Measurements from ENCODE around the gene XYLT2.

The XYLT2 gene

DNA sequence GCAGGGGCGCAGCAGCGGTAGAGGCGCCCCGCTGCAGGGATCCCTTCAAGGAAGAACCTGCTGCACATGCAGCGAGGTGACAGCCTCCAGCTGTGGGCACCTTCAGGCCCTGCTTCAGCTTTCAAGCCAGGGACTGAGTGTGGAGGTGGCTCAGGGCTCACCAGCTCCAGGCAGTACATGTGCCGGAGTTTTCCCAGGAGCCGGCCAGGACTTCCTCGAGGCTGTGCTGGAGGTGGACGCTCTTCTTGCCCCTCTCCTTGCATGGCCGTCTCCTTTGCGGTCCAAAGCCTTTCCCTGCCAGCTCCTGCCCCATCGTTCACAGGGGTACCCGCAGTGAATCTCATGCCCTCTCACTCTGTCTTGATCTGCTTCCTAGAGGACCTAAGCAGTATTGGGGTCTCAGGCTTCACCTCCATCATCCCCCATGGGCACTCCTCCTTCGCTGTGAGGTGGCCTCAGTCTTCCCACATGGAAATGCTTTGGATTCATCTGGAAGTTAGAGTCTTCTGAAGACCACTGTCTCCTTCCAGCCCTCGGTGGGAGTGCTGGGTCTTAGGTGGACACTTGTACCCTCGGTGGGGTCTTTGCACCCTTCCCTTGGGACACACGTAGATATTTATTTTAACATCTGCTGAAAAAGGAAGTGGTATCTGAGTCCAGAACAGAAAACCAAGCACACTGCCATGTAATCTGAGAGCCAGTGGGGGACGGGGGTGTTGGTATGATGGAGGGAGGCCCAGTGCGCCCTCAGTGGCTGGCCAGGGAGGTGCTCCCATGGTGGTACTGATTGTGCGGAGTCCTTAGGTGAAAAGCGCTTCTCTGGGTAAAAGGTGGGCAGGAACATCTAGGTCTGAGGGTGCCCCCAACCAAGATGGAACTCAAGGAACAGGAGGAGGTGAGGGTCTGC lies 7.0 kb downstream of the XYLT2 start:
- POLR2A ChIA-PET, result interaction anchor here (1.1 kb wide), 1 partner anchor 9 kb away, joined by 4 read pairs; no protein-coding TSS in a partner anchor
- CTCF ChIA-PET, result interaction anchor here (0.8 to 3.4 kb wide), 2 partner anchors 10 to 44 kb away, joined by 3 to 18 read pairs; partner anchors contain the start of gene LRRC59
- TF ChIP-seq, protein P1, sequence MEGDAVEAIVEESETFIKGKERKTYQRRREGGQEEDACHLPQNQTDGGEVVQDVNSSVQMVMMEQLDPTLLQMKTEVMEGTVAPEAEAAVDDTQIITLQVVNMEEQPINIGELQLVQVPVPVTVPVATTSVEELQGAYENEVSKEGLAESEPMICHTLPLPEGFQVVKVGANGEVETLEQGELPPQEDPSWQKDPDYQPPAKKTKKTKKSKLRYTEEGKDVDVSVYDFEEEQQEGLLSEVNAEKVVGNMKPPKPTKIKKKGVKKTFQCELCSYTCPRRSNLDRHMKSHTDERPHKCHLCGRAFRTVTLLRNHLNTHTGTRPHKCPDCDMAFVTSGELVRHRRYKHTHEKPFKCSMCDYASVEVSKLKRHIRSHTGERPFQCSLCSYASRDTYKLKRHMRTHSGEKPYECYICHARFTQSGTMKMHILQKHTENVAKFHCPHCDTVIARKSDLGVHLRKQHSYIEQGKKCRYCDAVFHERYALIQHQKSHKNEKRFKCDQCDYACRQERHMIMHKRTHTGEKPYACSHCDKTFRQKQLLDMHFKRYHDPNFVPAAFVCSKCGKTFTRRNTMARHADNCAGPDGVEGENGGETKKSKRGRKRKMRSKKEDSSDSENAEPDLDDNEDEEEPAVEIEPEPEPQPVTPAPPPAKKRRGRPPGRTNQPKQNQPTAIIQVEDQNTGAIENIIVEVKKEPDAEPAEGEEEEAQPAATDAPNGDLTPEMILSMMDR (IDR thresholded peaks at IDR 0.05; ENCODE audit: control extremely low read depth, extremely low read depth, low read depth, missing control alignments), result no peak
- no peak for DNase-seq (ENCODE audit: extremely low spot score)

DNA sequence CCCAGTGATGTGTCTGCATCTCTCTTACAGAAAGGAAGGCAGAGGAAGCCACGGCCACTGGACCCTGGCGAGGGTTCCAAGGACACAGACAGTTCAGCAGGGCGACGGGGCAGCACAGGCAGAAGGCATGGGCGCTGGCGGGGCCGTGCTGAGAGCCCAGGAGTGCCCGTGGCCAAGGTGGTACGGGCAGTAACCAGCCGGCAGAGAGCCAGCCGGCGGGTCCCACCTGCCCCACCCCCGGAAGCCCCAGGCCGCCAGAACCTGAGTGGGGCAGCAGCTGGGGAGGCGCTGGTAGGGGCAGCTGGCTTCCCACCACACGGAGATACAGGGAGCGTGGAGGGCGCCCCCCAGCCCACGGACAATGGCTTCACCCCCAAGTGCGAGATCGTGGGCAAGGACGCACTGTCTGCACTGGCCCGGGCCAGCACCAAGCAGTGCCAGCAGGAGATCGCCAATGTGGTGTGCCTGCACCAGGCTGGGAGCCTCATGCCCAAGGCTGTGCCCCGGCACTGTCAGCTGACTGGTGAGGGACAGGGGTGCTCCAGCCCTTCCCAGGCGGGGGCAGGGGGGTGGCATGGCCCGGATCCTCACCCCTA lies 7.8 kb downstream of the XYLT2 start:
- ChIA-PET POLR2A (interaction anchor here (0.7 kb wide), 1 partner anchor 36 kb away, joined by 3 read pairs; no protein-coding TSS in a partner anchor), CTCF (interaction anchor here (2.7 to 3.4 kb wide), 2 partner anchors 9 to 43 kb away, joined by 11 to 18 read pairs; partner anchors contain the start of gene LRRC59)
- DNase-seq (ENCODE audit: extremely low spot score), result no peak
- TF ChIP-seq, protein P1 (IDR thresholded peaks at IDR 0.05; ENCODE audit: control extremely low read depth, extremely low read depth, low read depth, missing control alignments), result no peak

DNA sequence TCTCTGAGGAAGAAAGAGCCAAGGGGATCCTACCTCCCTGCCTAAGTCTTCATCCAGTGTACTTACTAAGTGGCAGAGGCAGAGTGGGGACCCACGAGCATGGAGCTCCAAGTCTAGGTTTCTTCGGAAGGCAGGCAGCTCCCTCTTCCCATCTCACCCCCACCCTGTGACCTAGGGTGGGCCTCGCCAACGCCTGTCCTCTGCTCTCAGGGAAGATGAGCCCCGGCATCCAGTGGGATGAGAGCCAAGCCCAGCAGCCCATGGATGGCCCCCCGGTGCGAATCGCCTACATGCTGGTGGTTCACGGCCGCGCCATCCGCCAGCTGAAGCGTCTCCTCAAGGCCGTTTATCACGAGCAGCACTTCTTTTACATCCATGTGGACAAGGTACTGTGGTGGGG lies 8.3 kb downstream of the XYLT2 start:
- no peak for DNase-seq (ENCODE audit: extremely low spot score)
- ChIA-PET CTCF (interaction anchor here (2.7 to 3.4 kb wide), 2 partner anchors 8 to 42 kb away, joined by 11 to 18 read pairs; partner anchors contain the start of gene LRRC59), POLR2A (interaction anchor here (0.7 kb wide), 1 partner anchor 36 kb away, joined by 3 read pairs; no protein-coding TSS in a partner anchor)
- TF ChIP-seq, protein P1 (IDR thresholded peaks at IDR 0.05; ENCODE audit: control extremely low read depth, extremely low read depth, low read depth, missing control alignments), result no peak

DNA sequence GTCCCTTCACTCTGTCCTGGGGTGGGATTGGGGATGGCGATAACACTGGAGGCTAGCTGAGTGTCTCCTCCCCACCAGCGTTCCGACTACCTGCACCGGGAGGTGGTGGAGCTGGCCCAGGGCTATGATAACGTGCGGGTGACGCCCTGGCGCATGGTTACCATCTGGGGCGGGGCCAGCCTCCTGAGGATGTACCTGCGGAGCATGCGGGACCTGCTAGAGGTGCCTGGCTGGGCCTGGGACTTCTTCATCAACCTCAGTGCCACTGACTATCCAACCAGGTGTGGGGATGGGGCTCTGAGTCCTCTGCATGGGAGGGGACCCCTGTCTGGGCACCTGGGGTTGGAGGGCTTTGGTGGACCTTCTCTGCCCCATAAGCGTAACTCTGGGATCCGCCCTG lies 8.8 kb downstream of the XYLT2 start:
- ChIA-PET POLR2A (no interaction called here), CTCF (interaction anchor here (1.3 to 2.7 kb wide), 2 partner anchors 14 to 42 kb away, joined by 4 to 11 read pairs; partner anchors contain the start of gene LRRC59)
- DNase-seq (ENCODE audit: extremely low spot score), result no peak
- TF ChIP-seq, protein P1 (IDR thresholded peaks at IDR 0.05; ENCODE audit: control extremely low read depth, extremely low read depth, low read depth, missing control alignments), result no peak

DNA sequence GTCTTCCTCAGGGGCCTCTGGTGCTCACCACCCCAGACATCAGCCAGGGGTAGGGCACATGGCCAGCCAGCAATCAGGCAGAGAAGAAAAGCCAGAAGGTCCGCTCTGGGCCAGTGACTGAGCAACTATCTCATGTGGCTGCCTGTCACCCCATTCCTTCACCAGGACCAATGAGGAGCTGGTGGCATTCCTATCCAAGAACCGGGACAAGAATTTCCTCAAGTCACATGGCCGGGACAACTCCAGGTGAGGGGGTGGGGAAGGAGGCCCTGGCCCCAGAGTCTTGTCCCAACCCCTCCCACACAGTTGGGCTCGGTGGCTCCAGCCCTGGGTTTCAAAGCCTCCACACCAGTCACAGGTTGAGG lies 9.4 kb downstream of the XYLT2 start:
- TF ChIP-seq, protein P1 (IDR thresholded peaks at IDR 0.05; ENCODE audit: control extremely low read depth, extremely low read depth, low read depth, missing control alignments), result no peak
- POLR2A ChIA-PET, result interaction anchor here (1.2 kb wide), 1 partner anchor 10 kb away, joined by 4 read pairs; no protein-coding TSS in a partner anchor
- CTCF ChIA-PET, result interaction anchor here (1.3 to 2.7 kb wide), 2 partner anchors 13 to 41 kb away, joined by 4 to 11 read pairs; partner anchors contain the start of gene LRRC59
- no peak for DNase-seq (ENCODE audit: extremely low spot score)

DNA sequence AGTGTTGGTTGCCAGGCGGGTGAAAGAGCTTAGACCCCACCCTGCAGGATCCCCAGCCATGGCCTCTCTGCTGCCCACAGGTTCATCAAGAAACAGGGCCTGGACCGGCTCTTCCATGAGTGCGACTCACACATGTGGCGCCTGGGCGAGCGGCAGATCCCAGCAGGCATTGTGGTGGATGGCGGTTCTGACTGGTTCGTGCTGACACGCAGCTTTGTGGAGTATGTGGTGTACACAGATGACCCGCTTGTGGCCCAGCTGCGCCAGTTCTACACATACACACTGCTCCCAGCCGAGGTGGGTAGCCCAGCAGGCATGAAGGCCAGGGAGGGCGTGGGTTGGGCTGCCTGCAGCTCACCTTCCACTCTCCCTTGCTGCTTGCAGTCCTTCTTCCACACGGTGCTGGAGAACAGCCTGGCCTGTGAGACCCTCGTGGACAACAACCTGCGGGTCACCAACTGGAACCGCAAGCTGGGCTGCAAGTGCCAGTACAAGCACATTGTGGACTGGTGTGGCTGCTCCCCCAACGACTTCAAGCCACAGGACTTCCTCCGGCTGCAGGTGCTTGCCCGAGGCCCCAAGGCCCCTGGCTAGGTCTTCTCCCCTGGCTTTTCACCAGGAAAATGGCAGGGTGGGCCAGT lies 9.9 kb downstream of the XYLT2 start:
- TF ChIP-seq, protein P1 (IDR thresholded peaks at IDR 0.05; ENCODE audit: control extremely low read depth, extremely low read depth, low read depth, missing control alignments), result no peak
- CTCF ChIA-PET, result interaction anchor here (1.3 to 2.7 kb wide), 2 partner anchors 13 to 41 kb away, joined by 4 to 11 read pairs; partner anchors contain the start of gene LRRC59
- POLR2A ChIA-PET, result interaction anchor here (0.8 to 1.2 kb wide), 2 partner anchors 10 to 27 kb away, joined by 4 read pairs; no protein-coding TSS in a partner anchor
- no peak for DNase-seq (ENCODE audit: extremely low spot score)
